HT1080 (cell line): ENCODE measurements around the gene PARD3B. TPM values are rescaled to one million over a fixed set of nuclear protein-coding genes. Genes with fewer than 3 reads are reported as not detected.
A peak's percentile ranks its signal among the peaks of the same experiment; 100 is the strongest.

ENCODE experiments used
- DNase-seq: peaks from one replicate; pipeline ENCODE4 v3.0.0-alpha.2; 2015; ENCODE audit warnings: low read depth
- total RNA-seq: library from RNA; depleted of rRNA; stranded (reverse); fragments of >200 nt; shearing (Covaris generic); gene quantifications from 2 replicates; pipeline ENCODE4 v1.2.3, GENCODE V29; 2014

PARD3B gene
- total RNA-seq, 1 experiment from 2014 or later, result 2.2 TPM

DNA sequence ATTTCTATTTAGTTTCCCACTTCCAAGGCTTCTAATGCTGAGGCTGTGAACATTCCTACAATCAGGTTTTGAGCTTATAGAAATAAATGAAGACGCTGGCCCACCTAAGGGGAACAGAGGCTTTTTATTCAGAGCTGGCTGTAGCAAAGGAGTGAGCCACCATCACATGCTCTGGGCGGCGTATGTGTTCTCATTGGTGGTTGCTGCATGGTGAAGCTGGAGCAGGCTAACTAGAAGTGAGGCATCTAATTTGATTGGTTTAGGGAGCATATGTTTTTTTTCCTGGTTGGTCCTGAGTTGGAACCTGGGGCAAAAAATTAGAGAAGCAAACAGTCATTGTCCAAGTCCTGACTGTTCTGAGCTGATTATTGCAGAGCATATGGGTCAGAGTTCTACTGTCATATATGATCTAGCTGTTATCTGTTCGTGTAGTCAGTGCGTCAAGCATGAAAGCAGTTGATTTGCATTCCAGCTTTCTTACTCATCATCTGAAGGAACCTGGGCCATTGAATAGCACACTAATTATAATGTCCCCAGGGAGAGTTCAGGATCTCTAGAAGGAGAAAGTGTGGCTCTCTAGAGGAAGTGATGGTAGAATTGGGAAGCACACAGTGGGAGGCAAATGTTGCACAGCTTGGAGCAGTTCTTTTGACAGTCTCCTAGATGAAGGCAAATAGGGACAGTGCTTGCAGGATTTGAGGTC is 279.6 kb downstream of the PARD3B start:
- DNase-seq, result peak; percentile 32

DNA sequence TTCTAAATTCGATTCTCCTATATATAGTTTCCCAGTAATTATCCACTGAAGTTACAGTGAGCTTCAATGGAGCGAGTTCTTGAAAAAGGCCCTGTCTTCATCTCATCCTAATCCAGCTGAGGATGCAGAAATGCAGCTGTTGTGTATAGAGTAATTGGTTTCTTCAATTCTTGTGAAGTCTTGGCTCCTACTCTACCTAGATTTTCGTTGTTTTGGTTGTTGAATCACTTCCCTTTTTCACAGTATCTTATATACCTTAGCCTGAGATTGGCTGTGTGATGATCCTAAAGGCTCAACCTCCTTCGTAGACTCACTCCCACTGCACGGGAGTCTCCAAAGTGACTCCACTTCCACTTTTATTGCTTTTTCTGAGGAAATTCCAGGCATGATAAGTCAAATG is 280.4 kb downstream of the PARD3B start:
- DNase-seq, result no peak

DNA sequence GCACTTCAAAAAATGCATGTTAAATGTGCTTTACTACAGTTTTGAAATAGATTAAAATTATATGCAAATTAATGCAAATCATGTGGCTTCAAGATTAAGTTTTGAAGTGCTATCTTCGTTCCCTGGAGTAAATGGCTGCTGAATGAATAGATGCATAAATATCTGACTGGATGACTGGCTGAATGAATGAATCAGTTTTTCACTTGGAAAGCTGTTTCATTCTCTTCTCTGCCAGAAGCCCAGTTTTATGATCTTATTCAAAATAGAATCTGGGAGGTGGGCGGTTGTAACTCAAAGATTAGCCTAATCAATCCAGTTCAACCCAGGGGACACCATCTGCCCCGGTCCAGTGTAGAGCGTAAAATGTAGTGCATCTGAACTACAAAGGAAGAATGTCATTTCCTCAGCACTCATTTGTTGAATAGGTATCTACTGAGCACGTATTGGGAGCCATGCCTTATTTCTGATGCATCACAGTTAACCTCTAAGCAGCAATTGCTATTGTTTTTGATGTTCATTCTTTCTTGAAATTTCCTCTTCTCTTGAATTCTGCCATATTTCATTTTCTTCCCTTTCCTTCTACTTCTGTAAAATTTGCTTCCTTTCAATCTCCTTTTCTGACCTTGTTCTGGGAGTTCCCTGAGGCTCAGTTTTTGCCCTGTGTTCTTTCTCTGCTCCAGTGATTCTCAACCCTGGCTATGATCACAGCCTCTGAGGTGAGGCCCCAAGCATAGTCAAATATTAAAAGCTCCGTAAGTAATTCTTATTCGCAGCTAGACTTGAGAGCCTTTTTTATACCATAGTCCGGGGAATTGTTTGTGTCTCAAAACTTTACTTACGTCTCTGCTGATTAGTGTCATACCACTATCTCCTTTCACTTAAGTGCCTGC is 282.7 kb downstream of the PARD3B start:
- DNase-seq, result no peak

DNA sequence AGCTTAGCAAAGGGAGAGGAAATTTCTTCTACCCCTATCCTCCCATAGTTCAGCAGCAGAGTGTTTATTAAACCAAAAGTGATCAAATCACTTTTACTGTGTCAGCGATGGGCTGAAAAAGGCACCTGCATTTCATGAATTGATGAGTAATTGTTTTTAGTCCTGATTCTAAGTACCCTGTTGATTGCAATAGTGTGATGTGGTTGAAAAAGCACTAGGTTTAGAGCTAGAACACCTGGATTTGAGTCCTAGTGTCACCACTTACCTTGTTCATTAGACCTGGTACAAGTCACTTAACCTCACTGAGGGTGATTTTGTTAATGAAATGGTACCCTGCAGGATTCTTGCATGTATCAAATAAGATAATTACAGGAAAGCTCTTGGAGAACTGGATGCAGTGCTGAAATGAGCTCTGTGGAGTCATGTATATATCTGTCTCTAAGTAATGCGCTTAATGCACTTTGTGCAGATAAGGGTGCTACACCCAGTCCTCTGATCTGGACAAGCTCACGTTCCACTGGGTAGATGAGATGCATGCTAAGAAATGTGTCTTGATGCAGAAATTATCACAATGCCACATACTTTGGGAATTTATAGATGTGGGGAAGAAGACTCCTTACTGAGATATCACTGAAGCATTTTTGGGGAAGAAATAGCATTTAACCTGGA is 289.6 kb downstream of the PARD3B start:
- no peak for DNase-seq

DNA sequence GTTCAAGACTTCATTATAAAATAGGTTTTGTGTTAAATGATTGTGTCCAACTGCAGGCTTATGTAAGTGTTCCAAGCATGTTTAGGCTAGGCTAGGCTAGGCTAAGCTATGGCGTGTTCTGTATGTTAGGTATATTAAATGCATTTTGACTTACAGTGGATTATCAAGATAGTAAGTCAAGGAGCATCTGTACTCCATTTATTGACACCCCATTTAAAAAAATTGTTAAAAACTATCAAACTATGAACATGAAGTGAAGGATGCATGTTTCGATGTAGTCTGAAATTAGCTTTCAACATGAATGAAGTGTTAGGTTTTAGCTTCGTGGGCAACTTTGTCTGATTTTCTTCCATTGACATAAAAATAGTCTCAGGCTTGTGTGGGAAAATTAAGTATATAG is 290.5 kb downstream of the PARD3B start:
- DNase-seq, result no peak

DNA sequence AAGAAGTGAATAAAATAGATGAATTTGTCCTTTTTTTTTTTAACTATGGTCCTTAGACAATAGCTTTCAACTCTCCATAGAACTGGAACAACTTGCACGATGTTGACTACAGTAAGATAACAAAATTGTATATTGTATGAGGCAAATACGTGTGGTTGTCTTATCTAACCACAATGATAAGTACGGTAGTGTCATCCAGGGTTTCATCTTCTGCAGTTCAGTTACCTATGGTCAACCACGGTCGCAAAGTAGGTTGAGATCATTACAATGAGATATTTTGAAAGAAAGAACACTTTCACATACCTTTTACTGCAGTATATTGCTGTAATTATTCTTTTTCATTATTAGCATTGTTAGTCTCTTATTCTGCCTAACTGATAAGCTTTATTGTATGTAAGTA is 295.2 kb downstream of the PARD3B start:
- DNase-seq, result no peak

DNA sequence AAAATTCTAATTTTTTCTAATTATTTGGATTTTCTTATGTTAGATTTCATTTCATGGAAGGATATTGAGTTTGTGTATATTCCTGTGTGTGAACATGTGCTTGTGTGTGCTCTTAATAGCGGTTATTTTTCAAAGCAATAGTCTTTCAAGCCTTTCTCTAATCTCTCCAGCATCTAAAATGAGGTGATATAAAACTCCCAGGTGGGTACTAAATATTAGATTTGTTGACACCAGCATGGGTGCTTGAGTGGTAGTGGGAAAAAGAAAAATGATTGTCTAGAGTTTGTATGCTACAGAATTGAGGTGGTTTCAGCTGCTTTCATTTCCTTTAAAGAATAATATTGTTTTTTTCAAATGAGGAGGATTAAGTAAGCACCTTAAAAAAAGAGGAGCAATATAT is 296.8 kb downstream of the PARD3B start:
- no peak for DNase-seq

DNA sequence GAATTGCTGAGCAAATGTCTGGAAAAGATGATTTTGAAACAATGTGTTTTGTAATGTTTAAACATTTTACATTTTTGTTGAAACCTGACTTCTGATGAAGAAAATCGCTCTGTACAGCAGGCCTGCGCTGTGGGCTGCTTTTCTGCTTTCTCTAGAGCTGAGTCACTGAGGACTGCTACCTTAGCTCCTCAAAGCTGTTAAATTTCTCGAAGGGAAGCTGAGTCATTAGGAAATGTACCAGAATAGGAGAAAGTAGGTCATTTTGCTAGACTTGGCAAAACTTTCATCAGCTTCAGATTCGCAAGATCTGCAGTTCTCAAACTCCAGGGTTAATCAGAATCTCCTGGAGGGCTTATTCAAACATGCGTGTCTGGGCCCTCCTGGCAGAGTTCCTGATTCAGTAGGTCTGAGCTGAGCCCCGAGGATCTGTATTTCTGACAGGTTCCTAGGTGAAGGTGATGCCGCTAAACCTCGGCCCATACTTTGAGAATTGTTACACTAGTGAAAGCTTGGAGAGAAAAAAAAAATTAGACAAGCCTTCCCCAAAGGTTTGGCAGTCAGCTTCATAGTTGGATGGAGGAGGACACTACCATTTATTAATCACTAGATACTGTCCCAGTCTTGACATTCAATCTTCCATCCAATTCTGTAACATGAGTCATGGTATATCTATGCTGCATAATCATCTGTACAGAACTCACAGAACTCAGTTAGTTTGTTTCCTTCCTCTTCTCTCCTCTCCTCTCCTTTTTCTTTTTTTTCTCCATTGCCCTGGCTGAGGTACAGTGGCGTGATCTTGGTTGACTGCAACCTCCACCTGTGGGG is 297.6 kb downstream of the PARD3B start:
- DNase-seq, result peak; percentile 87

DNA sequence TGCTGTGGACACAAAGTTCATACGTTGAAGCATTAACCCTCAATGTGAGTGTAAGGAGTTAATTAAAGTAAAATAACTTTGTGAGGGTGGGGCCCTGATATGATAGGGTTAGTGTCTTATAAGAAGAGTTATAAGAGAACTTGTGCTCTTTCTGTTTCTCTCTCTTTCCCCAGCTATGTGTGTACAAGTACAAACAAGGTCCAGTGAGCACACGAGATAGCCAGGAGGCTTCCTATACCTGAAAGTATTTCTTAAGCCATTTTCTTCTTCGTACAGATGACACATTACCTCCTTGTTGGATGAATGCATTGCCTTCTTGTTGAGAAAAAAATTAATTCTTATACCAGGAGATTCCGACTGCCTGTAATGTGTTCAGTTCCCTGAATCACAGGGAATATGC is 301.2 kb downstream of the PARD3B start:
- no peak for DNase-seq

DNA sequence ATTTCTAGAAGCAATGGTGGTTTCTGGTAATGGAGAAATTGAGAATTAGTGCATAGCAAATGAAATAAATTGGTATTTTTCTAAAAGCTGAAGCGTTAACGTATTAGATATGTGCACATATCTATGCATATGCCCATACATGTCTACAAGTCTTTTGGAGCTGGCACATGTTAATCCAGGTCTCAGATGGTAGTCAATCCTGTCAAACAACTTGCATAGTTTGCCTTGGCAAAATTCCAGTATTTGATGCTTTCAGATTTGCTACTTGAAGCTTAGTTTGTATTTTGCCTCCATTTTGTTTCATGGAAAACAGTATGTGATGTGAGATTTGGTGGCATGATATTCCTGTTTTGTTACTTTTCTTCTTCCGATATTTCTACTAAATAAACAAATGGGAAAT is 304.6 kb downstream of the PARD3B start:
- DNase-seq, result no peak

DNA sequence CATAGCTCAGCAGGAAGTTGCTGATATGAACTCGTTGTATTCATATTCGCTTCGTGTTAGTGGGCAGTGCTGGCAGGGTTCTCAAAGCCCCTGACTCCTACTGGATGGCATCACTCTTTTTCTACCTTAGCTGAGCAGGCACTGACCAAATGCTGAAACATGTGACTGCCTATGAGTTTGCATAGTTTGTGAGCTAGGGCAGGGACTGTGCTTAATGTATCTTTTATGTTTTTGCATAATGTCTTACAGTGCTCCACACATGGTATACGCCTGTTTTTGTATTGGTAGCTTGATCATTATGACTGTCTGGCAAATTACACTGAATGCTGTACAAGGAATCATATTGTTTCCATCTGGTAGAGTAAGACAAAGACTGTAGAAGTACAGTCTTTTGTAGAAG is 305.3 kb downstream of the PARD3B start:
- DNase-seq, result no peak

DNA sequence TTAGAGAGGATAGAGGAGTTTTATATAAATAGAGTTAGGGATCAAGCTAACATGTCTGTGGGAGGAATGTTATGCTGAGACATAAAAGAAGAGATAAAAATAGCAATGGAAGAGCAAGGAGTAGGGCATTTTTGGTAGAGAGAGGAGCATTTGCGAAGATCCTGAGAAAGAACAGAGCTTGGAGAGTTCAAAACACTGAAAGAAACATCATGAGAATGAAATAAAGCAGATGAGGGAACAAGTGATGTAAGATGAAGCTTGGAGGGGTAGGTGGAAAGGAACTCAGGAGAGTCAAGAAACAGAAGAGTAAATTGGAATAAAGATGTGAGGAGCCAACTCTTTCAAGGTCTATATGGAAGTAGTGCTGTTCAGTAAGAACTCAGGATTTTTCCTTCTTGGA is 308.6 kb downstream of the PARD3B start:
- DNase-seq, result no peak

DNA sequence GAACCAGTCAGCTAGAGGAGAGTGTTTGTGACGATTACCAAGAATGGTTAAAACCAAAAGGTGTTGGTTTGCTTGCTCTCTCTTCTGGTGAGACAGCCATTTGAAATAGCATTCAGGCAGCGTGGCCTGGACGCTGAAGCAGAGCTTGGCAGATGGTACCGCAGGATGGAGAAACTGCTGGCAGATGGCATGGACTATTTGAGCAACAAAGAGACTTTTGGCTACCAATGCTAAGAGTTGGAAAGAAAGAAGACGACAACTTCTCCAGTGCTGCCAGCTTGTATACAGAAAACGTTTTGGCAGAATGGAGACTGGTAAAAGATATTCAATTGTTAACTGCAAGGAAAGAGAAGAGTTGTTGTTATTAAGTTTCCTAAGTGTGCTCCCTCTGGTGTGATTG is 315.0 kb downstream of the PARD3B start:
- DNase-seq, result no peak

DNA sequence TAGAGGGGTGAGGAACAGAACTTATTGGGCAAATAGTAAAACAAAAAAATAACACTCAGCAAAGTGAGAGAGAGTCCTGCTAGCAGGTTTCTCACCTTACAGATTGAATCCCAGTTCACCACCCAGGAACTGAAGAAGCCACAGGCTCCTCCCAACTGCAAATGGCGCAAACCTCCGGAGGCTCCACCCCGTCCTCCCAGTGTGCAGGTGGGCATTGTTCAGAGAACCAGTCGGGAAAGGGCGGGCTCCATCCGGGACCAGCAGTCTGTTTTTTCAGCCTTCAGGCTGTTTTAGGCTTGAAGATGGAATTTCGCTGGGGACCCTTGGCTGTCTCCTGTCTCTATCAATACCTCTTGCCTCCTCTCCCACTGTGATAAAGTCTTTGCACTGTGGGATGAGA is 317.5 kb downstream of the PARD3B start:
- DNase-seq, result no peak

DNA sequence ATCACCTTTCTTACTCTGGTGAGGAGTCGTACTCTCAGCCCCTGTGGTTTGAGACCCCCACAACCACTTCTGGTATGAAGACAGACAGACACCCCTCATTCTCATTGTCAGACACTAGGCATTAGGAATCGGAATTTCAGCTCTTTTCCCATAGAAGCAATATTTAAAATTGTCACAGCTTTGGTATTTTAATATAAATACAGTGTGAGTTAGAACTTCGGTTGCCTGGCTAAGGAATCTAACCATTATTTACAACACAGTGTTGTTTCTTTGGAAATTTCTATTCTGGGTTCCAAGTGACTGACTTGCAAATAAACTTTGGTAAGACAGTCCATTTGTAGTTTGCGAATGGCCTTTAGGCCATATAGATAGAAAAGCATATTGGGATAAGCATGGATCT is 318.1 kb downstream of the PARD3B start:
- DNase-seq, result no peak

DNA sequence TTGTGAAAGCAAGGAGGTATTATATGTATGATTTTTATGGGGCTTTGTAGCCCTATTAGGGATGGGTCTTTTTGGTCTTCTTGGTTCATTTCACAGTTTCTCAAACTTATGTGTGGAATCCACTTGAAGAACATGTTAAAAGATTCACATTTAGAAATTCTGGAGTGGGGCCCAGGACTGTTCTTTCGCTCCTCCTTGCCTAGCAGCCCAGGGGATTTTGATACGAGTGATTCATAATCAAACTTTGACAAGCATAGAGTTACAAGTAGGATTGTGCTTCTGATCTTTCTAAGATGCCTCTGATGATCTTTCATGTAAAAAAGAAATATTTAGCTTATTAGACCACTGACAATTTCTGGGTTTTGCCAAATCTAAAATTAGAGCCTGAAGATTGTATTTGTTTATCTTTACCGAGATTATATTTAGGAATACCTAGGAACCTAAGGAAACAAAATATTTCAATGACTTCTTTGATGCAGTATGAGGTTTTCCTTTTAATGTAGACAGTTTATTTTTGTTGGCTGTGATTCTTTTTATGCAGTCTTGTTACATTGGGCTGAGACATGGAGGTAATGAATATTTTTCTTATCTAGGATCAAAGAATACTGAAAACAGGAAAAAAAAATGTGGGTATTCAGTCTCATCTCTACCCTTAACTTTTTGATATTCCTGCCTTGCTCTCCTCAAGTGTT is 324.0 kb downstream of the PARD3B start:
- DNase-seq, result no peak

DNA sequence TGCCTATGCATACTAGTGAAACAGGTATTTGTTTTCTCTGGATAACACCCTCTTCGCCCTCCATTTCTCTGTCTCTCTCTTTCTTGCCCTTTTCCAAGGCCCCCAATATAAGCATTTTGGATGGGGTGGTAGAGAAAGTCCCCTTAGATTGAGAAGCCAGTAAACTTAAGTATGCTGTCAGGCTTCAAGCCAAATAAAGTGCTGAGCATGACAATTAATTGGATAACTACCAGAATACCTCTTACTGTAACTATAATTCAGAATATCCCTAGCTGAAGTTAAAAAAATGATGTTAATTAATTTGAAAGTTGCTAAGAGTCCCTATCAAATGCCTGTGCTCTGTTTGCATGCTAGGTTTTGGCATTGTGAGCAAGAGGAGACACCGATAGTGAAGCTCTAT is 324.8 kb downstream of the PARD3B start:
- no peak for DNase-seq

DNA sequence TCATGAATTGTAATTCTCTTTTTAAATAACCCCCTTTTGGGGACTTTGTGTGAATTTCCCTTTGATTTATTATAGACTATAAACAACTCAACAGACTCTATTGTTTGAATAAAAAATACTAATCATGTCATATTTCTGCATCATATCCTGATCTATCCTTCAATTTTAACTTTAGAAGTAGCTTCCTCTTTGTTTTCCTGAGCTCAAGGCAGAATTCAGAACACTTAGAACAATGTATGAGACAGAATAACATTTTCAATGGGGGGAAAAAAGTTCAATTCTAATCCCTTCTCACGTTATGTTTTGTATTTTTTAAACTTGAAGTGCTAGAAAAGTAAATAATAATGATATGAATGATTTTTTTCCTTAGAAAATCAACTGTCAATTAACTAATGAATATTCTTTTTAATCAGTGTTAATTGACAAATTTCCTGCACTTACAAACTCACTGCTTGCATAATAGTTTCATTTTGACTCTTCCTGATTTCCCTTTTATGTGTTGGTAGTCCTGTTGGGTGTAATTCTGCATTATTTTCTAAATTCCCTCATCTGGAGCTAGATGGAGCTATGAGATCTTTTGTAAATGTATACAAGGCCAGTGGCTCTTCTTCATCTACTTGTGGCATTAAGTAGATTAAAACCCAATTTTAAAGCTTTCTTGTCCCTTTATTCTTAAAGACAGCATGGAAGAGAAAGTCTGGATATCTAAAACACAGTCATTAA is 326.1 kb downstream of the PARD3B start:
- DNase-seq, result peak; percentile 68

DNA sequence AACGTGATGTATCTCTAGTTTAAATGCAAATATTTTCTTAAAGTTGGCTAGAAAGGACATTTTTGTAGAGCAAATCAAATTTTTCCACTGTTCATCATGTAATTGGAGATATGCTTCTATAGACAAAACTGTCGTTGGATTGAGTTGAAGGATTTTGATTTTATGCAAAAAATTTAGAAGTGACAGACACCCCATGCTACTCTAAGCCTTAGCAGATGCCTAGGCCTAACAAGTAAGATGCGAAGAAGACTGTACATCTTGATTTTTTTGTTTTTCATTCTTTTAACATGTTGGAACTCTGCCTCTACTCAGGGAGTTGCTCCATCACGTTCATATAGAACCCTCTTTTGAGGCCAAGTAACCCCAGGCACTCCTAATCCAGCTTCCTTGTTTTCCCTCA is 331.0 kb downstream of the PARD3B start:
- no peak for DNase-seq

DNA sequence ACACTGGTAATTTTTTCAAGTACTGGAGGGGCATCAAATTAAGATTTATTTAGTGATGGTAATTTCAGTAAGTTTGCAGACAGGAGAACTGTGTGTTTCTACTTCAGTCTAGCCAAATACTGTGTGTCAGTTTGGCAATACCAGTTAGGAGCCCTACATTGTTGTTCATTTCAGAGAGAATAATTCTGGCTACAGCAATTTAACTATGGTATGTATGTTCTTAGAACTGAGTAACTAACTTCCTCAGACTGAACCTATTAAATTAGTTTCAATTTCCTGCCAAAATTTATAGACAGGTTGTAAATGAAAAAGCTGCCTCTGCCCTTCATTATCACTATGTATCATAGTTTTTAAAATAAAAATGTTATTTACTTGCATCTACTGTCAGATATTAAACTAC is 332.4 kb downstream of the PARD3B start:
- no peak for DNase-seq
